MCF 10A (cell line): ENCODE measurements around the gene PUS7. TPM values are rescaled to one million over a fixed set of nuclear protein-coding genes. Genes with fewer than 3 reads are reported as not detected.

Experiments
- BruUV-seq: library from RNA; stranded (reverse); fragments of 400-500 nt; replicated peaks from 2 replicates; lab custom pipeline; 2021; lab: Mats Ljungman, UMichigan
- CTCF ChIA-PET: fragments of 300-600 bp; sonication (Branson Sonifier 250); formaldehyde crosslinking; extraction: SDS; loops from one replicate; lab custom pipeline; 2021; ENCODE audit warnings: antibody characterized with exemption, inconsistent platforms; lab: Yijun Ruan, JAX
- POLR2A ChIA-PET: fragments of 300-600, 350-650 bp; sonication (Branson Sonifier 250); formaldehyde crosslinking; extraction: SDS; loops from one replicate; lab custom pipeline; 2020; ENCODE audit warnings: antibody characterized with exemption, inconsistent platforms; lab: Yijun Ruan, JAX
- DNase-seq: peaks from one replicate; pipeline ENCODE4 v3.0.0-alpha.2; 2018; ENCODE audit not compliant: unreplicated experiment
- H3K27ac Mint-ChIP-seq: one replicate; pipeline ENCODE4 v1.8.0; 2022; ENCODE audit warnings: mild to moderate bottlenecking, low read depth, mixed read lengths; ENCODE audit not compliant: unreplicated experiment
- H3K27me3 Mint-ChIP-seq: one replicate; pipeline ENCODE4 v1.8.0; 2022; ENCODE audit warnings: mixed read lengths; ENCODE audit not compliant: insufficient read depth, unreplicated experiment
- H3K36me3 Mint-ChIP-seq: one replicate; pipeline ENCODE4 v1.8.0; 2022; ENCODE audit warnings: mild to moderate bottlenecking, moderate library complexity, mixed read lengths; ENCODE audit not compliant: insufficient read depth, unreplicated experiment
- H3K4me1 Mint-ChIP-seq: one replicate; pipeline ENCODE4 v1.8.0; 2022; ENCODE audit warnings: mixed read lengths; ENCODE audit not compliant: insufficient read depth, unreplicated experiment
- H3K4me3 Mint-ChIP-seq: one replicate; pipeline ENCODE4 v1.8.0; 2022; ENCODE audit warnings: mild to moderate bottlenecking, moderate library complexity, mixed read lengths; ENCODE audit not compliant: unreplicated experiment
- H3K9me3 Mint-ChIP-seq: one replicate; pipeline ENCODE4 v1.8.0; 2022; ENCODE audit warnings: mixed read lengths; ENCODE audit not compliant: unreplicated experiment
- CTCF ChIP-seq: fragments of 200-600 bp; IDR thresholded peaks from one replicate; pipeline ENCODE4 v1.8.0; 2022; ENCODE audit warnings: antibody characterized with exemption, mild to moderate bottlenecking; ENCODE audit not compliant: unreplicated experiment
- intact Hi-C: fragments of 100-400 bp; cut with micrococcal nuclease; formaldehyde crosslinking; loops from 2 replicates; pipeline ENCODE4 v1.14.1; 2022
- total RNA-seq: library from RNA; stranded (reverse); gene quantifications from 2 replicates; pipeline ENCODE4 v1.2.3, GENCODE V29; 2022

Gene PUS7
- total RNA-seq, 1 experiment from 2014 or later, result 29.7 TPM

GRCh38 chr7:105408791-105409410, 113.2 kb downstream of the PUS7 start:
- intact Hi-C loops, result no loop called here
- POLR2A ChIA-PET, result no interaction called here
- Mint-ChIP-seq H3K27me3 (no peaks in the 10 kb centered on the region), H3K36me3 (no peaks in the 10 kb centered on the region), H3K4me3 (no peak overlapping the region), H3K27ac (no peak overlapping the region), H3K4me1 (no peaks in the 10 kb centered on the region), H3K9me3 (no peaks in the 10 kb centered on the region)
- no peak for DNase-seq
- CTCF ChIA-PET, result interaction anchor here (0.6 to 0.9 kb wide), 2 partner anchors 10 to 171 kb away, joined by 3 to 4 read pairs; no protein-coding TSS in a partner anchor
- no peak for TF ChIP-seq CTCF
- no TSS peak for BruUV-seq

Other genes starting within 250 kb of the PUS7 start
- gene SRPK2, start 133.3 kb downstream of the PUS7 start, total RNA-seq, result 54.4 and 60.8 TPM in 2 replicates
- gene RINT1, start 9.9 kb upstream of the PUS7 start, total RNA-seq, result 26.9 and 29.2 TPM in 2 replicates
- not detected in 2 replicates for gene EFCAB10, start 59.2 kb upstream of the PUS7 start, total RNA-seq